GM10266 (cell line): ENCODE measurements around the gene NRARP.

ENCODE experiments used
- DNase-seq: peaks from one replicate; pipeline ENCODE4 v3.0.0; 2012; ENCODE audit errors: extremely low spot score
- CTCF ChIP-seq: IDR thresholded peaks from 2 replicates; pipeline ENCODE4 v1.5.1; 2012; ENCODE audit warnings: mild to moderate bottlenecking, low read depth; ENCODE audit not compliant: control insufficient read depth, insufficient read depth; ENCODE audit errors: missing control alignments

NRARP gene

DNA sequence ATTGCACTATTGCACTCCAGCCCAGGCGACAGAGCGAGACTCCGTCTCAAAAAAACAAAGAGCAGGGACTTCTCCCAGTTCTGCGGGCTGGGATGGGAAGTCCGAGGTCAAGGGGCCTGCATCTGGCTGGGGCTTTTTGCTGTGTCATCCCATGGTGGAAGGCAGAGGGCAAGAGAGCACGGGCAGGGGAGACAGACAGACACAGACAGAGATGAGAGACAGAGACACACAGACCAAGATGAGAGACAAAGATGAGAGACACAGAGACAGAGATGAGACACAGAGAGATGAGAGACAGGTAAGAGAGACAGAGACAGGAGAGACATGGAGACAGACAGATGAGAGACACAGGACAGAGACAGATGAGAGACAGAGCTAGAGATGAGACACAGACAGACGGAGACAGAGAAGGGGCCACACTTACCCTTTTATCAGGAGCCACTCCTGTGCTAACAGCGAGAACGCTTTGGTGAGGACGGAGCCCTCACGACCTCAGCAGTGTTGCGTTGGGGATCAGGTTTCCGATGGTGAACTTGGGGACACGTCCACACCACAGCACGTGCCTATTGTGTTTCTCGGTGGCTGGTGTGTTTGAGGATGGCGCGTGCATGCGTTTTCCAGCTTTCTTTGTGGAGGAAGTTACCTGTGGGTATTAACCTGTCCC is 33.4 kb downstream of the NRARP start:
- no peak for DNase-seq
- TF ChIP-seq CTCF: no peak

GRCh38 chr9:137267933-137268355 is 34.1 kb downstream of the NRARP start:
- no peak for TF ChIP-seq CTCF
- no peak for DNase-seq

GRCh38 chr9:137266585-137267453 is 35.3 kb downstream of the NRARP start:
- no peak for TF ChIP-seq CTCF
- no peak for DNase-seq

DNA sequence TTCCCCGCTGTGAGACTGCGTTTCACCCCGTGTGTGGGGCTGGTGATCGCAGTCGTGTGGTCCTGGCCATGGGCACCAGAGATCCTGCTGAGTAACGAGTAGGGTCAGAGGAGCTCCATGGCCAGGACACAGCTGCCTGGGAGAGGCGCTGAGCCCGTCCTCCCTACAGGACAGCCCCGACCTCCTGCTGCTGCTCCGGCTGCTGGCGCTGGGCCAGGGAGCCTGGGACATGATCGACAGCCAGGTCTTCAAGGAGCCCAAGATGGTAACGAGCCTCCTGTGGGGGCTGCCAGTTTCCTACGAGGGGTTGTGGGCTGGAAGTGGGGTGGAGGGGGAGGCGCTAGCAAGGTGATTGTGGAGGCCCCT is 35.9 kb downstream of the NRARP start:
- TF ChIP-seq CTCF: no peak
- no peak for DNase-seq

- TF ChIP-seq CTCF: no peak
- no peak for DNase-seq
These were observed 36.4 kb downstream of the NRARP start for GRCh38 chr9:137265496-137266161.

DNA sequence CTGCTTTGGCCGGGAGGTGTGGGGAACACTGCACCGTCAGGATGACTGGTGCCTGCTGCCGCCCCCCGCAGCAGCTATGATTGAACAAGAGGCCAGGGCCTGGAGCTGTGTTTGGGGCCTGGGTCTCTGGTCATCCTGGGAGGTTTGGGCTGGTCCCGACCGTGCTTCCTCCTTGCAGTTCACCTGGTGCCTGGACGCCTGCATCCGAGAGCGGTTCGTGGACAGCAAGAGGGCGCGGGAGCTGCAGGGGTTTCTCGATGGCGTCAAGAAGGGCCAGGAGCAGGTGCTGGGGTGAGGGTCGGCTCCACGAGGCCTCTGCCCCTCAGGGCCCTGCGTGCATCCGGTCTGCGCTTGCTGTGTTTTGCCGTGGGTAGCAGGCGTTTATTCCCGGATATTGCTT is 38.0 kb downstream of the NRARP start:
- no peak for DNase-seq
- no peak for TF ChIP-seq CTCF

- TF ChIP-seq CTCF: no peak
- DNase-seq: no peak
These were observed 38.6 kb downstream of the NRARP start for GRCh38 chr9:137263506-137263905.
